ENCODE results near the gene ZBTB16.

Gene ZBTB16, protein sequence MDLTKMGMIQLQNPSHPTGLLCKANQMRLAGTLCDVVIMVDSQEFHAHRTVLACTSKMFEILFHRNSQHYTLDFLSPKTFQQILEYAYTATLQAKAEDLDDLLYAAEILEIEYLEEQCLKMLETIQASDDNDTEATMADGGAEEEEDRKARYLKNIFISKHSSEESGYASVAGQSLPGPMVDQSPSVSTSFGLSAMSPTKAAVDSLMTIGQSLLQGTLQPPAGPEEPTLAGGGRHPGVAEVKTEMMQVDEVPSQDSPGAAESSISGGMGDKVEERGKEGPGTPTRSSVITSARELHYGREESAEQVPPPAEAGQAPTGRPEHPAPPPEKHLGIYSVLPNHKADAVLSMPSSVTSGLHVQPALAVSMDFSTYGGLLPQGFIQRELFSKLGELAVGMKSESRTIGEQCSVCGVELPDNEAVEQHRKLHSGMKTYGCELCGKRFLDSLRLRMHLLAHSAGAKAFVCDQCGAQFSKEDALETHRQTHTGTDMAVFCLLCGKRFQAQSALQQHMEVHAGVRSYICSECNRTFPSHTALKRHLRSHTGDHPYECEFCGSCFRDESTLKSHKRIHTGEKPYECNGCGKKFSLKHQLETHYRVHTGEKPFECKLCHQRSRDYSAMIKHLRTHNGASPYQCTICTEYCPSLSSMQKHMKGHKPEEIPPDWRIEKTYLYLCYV

DNA sequence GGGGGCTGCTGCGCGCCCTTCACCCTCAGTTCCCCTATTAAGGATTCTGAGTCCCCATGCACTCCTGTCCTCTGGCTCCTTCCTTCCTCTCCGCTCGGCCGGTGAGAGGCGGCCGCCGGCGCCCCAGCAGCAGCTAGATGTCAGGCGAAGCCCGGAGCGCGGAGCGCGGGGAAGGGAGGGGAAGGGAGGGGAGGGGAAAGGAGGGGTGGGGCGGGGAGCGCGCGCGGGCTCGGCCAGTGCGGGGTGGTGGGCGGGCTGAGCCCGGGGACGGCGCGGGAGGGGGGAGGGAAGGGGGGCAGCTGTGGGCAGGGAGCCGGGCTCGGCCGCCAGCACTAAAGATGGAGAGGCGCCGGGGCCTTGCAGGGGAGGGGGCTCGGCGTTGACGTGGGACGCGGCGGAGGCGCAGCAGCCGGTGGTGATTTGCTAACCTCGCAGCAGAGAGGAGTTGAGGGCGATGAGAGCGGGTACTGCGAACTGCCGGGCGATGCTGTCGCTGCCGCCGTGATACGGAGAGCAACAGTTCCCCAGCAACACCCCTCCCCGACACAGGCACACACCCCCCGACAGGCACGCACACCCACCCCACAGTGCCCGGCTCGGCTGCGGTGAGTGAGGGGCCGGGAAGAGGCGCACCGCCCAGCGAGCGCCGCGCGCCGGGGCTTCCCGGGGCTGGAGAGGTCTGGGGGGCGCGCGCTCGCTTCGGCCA, at the start of gene ZBTB16:
TSS of gene ZBTB16 (plus strand) at position 434 of the 706 bp plus-strand sequence. CDS start 3,590 bp downstream, outside the sequence.
- peak in 1 of 2 donors; percentile 39 for DNase-seq (ENCODE audit: low read depth in 2 of 2)

DNA sequence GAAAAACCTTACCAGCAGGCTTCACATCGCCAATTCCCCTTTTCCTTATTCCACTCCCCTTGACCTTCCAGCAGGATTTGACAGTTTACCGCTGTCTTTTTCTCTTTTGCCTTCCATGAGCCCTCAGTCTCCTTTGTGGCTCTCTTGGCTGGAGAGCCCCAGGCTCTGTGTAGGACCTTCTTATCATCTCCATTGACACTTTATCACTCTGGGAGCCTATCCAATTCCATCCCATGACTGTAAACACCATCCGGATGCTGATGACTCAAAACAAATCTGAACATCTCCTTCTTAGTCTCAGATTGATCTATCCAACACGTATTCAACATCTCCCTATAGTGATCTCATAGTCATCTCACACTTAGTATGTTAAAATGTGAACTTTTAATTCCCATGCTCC, 48.6 kb upstream of the ZBTB16 start:
- DNase-seq (ENCODE audit: low read depth in 2 of 2), result no peak

DNA sequence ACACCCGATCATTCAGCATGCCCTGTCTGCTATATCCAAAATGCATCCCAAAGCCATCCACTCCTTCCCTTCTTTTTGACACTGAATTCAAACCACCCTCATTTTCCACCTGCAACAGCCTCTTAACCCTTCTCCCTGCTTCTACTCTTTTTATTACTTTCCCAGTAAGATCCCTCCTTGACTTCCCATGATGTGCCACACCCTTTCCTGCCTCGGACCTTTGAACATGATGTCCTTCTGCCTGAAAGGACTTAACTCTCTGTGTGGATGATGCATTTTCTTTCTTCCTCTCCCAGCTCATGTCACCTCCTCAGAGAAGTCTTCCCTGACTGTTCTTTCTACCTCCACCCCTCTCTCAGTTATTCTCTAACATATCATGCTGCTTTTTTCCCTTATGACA, 48.1 kb upstream of the ZBTB16 start:
- DNase-seq (ENCODE audit: low read depth in 2 of 2), result no peak

DNA sequence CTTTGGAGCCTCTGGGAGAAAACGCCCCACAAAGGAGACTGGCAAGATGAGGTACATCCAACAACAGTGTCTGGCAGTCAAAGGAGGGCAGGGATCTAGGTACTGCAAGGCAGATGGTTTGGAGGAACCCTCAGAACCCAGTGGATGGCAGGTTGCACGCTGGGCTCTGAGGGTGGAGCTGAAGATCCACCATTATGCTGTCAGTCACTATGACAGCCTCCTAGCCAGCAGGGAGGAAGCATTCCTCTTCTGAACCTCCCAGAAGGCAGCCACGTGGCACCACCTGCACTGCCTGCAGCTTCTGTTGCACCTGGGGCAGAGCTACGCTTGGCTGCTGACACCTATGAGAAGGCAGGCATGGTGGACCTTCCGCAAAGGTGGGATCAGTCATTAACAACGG, 44.4 kb upstream of the ZBTB16 start:
- DNase-seq (ENCODE audit: low read depth in 2 of 2), result no peak

DNA sequence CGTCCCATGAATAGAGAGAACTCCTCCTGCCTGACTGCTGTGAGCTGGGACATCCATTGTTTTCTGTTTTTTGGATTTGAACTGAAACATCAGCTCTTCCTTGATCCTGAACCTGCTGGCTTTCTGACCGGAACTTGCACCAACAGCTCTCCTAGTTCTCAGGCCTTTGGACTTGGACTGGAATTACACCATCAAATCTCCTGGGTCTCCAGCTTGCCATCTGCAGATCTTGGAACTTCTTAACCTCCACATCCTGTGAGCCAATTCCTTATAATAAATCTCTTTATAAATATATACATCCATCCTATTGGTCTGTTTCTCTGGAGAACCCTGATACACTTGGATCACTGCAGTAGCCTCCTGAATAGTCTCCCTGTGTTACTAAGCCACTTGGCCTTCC, 42.5 kb upstream of the ZBTB16 start:
- DNase-seq (ENCODE audit: low read depth in 2 of 2), result no peak

DNA sequence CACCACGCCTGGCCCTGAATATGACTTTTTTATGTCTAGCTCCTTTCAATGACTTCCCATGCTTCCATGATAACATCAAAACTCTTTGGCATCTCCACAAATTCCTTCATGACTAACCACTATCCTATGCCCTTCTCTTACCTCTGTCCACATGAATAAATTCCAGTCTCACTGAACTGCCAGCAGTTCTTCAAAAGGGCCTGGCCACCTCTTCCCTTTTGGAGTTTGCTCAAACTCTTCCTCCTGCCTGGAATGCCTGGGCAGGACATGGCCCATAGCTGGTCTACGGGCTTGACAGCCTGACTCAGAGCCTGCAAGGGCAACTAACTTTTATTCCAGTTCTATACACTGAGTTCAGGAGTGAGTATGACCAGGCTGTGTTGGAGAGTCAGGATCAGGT, 41.8 kb upstream of the ZBTB16 start:
- no peak for DNase-seq (ENCODE audit: low read depth in 2 of 2)

DNA sequence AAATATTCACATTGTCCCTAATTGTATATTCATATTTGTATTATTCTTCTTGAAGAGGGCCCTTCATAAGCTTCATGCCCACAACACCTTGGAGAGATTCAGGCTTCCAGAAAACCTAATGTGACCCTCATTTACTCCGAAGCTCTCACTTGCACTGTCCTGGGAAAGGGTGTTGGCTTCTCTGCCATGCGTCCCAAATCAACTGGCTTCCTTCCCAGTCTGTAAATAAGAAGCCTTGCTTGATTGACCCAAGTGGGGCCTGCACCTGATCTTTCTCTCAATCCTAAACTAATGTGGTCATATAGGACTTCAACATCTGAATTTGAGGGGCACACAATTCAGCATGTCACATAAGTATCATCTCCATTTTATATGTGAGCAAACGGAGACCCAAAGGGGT, 40.5 kb upstream of the ZBTB16 start:
- no peak for DNase-seq (ENCODE audit: low read depth in 2 of 2)

DNA sequence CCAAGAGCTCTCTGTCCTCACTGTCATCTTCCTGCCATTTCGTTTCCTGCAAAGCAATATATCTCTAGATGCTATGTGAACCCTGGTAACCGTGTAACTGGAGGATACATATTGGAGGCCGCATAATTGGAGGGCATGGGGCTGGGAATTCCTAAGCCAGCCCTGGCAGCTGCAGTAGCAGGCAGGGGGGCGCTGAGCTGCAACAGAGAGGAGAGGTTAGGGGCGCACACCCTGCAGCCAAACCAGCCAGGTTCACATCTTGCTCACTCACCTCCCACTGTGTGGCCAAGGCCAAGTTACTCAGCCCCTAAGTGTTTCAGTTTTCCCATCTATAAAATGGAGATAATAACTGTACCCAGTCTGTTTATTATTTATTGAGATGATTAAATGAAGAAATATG, 39.9 kb upstream of the ZBTB16 start:
- no peak for DNase-seq (ENCODE audit: low read depth in 2 of 2)

DNA sequence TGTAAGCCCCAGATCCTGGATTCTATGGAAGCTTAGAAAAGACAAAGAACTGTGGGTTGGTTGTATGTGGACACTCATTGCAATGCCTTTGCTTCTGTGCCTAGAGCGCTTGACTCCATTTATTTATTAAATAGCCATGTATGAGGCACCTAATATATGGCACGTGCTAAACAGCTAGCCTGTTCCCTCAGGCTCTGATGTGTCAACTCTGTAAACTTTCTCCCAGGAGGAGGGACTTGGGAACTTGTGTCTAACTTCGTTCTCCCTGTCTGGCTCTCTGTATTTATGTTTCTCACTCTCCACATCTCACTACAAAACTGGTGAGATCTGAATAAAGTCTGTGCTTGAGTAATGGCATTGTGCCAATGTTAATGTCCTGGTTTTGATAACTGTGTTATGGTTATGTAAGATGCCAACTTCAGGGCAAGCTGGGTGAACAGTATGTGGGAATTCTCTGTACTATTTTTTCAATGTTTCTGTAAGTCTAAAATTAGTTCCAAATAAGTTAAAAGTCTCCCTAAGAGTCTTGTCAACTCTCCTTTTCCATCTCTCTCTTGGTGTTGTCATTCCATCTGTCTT, 34.1 kb upstream of the ZBTB16 start:
- DNase-seq (ENCODE audit: low read depth in 2 of 2), result no peak

DNA sequence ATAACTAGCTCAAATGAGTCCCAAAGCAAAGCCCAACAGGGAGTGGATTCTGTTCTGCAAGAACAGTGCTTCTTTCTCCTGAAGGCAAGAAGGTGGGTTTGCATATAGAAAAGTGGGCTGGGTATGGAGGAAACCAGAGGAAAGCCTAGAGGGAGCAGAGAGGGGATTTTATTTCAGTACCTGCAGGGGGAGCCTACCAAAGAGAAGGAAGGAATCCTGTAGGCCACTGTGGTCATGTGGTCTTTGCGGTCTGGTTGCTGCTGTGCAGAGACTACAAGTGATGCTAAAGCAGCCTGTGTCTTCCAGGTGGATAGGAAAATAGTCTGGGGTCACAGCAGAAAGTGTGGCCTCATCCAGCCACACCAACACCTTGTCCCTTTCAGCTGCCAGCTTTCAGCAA, 33.2 kb upstream of the ZBTB16 start:
- DNase-seq (ENCODE audit: low read depth in 2 of 2), result no peak

DNA sequence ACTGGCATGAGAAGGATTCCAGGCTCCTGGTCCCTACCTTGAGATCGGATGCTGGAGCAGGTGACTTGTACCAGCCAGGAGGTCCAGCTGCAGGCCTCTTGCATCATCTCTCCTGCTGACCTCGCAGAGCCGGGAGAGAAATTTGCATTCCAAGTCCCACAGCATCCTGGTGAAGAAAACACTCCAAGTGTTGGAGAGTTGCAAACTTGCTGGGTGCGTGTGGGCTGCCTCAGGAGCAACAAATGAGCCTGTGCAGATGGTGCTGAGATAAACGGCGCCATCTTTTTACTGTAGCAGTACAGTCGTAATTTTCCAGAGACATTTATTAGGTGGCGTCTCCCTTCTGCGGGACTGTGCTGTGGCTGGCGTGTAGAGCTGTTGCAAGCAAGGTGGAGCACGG, 32.1 kb upstream of the ZBTB16 start:
- DNase-seq (ENCODE audit: low read depth in 2 of 2), result no peak

DNA sequence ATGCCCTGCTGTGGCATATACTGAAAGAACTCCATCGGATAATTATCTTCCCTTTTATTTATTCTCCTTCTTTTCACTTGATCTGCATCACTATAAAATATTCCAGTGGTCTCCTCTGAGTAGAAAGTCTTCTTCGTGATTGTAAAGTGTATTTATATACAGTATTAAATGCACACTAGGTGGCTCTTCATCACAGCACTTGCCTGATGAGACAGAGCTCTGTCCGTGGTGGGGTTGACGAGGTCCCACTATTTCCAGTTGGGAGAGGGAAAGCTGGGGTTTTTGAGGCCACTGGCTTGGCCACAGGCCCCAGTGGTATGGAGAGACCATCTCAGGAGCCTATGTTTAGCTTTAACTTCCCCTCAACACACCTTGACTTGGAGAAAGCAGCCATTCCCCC, 31.6 kb upstream of the ZBTB16 start:
- no peak for DNase-seq (ENCODE audit: low read depth in 2 of 2)

DNA sequence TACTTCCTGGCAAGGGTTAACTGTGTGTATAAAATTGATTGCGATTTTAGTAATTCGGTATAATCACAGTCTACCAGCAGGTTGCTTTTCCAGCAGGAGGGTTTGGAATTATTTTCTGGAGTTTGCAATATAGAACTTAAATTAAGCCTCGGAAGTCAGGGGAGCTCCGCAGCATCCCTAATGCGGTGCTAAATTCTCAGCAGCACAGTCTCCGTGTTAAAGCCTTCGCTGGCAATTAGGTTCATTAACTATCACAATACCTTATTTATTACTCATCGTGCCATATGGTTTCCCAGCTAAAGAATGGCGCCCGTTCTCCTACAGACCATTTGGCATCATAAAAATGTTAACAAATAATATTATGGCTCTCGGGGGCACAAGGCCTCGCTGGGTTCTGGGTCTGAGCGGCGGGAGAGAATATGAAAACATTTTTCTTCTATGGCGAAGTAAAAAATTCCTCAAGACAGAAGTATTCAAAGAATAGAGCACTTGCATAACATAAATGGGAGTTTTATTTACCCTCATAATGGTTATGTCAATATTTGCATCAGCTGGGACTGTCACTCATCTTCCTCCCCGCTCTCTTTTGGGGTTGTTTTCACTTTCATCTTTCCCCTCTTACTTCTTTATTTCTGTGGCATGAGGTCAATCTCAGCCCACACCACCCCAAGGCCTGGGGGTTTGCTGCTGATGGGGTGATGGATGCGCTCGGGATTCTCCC, 28.1 kb upstream of the ZBTB16 start:
- DNase-seq (ENCODE audit: low read depth in 2 of 2), result no peak

DNA sequence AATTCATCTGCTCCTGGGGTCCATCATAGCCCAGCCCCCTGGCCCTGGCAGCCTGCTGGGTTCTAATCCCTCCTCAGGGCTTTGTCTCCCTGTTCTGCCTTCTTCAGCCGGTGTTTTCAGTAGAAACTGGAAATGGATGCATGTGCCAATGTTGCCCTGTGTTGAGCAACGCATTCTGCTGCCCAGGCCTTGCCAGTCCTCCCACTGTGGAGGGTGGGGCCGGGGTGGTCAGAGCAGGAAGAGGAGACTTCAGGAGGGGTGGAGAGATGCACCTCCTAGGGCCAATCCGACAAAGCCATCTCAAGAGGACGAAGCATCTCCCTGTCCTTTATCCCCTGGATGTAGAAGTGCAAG, 27.6 kb upstream of the ZBTB16 start:
- DNase-seq (ENCODE audit: low read depth in 2 of 2), result no peak

DNA sequence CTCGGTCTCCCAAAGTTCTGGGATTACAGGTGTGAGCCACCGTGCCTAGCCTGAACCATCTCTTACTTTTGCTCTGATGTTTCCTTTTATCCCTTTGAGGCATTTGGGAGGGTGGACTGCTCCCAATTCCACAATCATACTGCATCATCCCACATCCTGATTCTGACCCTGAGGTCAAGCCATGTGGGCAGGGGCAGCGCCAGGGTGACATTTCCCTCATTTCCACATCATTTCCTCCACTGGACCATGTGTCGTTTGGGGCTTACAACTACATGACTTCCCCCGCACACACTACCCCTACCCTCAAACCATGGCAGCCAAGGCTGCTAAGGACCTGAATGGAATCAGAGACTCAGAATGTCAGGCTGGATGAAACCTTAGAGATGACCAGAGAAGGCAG, 26.4 kb upstream of the ZBTB16 start:
- DNase-seq (ENCODE audit: low read depth in 2 of 2), result no peak

DNA sequence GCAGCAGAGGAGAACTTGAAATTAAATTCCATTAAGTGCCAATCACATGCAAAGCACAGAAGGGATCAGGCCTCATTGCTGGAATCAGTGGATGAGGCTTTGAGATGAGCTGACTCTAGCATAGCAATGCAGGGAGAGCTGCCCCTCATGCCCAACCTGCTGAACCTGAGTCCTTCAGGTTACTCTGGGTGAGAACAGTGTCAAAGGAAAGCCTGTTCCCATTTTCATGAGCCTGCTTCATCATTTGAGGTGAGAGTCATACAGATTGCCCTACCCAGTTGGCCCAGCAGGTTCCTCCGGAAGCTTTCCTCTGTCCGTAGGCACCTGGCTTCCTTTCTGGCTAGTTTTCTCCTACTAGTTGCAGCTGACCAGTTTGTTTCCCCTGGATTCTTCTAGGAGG, 25.9 kb upstream of the ZBTB16 start:
- no peak for DNase-seq (ENCODE audit: low read depth in 2 of 2)

DNA sequence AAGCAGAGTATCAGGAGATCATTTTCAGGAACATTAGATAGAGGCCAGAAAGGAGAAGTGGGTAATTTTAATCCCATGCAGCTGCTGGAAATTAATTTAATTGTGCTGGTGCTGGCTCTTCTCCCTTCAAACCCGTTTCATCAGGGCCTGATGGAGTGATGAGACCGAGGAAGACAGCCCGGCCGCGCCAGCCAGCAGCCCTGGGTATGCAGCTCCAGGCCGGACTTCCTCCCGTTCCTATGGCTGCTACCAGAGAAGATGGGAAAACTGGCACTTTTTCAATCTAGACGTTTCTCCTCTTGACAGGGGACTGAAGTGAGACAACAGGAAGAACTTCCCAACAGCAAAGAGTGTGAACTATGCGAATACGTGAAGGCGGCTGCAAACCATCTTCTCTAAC, 24.6 kb upstream of the ZBTB16 start:
- DNase-seq (ENCODE audit: low read depth in 2 of 2), result no peak

DNA sequence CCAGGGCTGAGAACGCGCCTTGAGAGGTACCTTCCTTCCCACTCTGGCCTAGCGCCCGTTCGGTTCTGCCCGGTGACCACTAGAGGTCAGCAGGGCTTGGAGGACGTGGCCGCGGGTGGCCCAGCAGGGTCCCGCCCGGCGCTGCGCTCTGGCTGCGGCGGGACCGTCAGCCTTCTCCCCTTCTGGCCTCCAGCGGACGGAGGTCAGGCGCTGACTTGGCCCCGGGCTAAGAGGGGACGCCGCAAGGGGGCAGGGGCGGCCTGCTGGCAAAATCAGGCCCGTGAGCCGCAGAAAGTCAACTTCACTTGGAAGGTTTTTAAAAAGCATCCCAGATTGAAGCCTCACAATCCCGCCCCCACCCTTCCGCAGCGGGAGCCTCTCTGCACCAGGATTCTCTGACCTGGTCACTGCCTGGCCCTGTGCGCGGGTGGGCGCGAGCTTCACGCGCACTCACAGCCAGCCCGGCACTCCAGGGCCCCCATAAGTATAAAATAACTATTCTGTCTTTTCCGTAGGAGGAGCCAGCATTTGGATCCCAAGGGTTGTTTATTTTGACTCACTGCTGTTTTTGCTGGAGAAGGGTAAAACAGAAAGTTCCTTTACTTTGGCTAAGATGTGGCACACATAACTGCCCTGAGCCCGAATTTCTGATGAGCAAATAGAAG, 23.2 kb upstream of the ZBTB16 start:
- peak; percentile 20 to 26 for DNase-seq (ENCODE audit: low read depth in 2 of 2)

DNA sequence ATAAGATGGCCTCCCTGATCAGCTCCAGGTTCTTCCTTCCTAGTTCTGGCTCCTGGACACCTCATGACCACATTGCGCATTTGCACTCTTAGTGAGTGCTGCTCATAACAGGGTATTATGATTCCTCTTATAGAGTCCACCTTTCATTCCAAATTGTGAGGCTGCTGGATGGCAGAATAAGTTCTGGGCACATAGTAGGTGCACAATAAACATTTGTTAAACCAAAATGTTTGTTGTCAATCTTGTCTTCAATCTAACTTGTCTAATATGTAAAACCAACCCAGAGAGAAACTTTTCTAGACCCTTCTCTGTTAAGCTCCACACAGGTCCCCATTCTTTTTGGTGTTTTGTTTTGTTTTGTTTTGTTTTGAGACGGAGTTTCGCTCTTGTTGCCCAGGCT, 22.6 kb upstream of the ZBTB16 start:
- DNase-seq (ENCODE audit: low read depth in 2 of 2), result no peak

DNA sequence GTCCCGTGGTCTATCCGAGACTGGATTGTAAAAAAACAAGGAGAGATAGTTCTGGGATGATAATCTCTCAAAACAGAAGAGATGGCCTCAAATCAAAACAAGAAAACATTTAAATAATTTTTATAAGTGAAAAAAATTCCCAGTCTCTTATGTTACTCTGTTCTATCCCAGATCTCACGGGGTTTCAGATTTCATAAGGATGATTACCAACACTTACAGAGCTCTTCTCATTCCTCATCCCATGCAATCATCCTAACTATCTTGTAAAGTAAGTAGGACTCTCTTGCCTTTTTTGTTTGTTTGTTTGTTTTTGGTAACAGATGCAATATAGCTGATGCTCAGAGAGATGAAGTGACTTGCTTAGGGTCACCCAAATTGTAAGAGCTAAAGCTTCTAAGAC, 20.0 kb upstream of the ZBTB16 start:
- DNase-seq (ENCODE audit: low read depth in 2 of 2), result no peak

DNA sequence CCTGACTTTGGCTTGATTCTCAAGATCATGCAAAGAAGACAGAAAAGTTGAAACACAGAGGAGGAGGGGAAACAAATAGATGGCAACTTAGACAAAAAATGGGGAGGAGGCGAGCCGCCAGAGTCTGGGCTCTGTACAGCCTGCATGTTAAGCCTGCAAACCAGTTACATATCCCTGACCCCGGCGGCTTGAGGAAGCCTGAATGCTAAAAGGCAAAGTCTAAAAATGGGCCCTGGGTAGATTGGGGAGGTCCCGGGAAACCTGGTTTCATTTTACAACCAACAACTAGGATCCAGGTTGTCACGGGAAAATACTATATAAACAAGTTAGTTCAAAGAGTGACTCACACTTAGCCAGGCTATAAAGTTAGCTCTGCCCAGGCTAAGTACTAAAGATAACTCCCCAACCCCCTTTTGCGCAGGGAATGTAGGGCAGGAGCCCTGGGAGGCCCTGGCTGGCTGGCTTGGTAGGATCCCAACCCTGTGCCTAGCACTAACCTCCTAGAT, 18.8 kb upstream of the ZBTB16 start:
- DNase-seq (ENCODE audit: low read depth in 2 of 2), result no peak
